Stimulated activated CD8-positive, alpha-beta memory T cell treated with anti-CD3 and anti-CD28 coated beads, Interleukin-4, amount 100 ng/mL, for 48 hours (primary cell): Measurements from ENCODE around the gene FARP1.
"Not testable (repeated sequence)": the region's sequence is repeated elsewhere in the genome, so short reads cannot be mapped to it uniquely, and the experiment has no call there.

Experiments
- DNase-seq: peaks from one replicate; pipeline ENCODE4 v3.0.0-alpha.2; 2020

FARP1 gene

DNA sequence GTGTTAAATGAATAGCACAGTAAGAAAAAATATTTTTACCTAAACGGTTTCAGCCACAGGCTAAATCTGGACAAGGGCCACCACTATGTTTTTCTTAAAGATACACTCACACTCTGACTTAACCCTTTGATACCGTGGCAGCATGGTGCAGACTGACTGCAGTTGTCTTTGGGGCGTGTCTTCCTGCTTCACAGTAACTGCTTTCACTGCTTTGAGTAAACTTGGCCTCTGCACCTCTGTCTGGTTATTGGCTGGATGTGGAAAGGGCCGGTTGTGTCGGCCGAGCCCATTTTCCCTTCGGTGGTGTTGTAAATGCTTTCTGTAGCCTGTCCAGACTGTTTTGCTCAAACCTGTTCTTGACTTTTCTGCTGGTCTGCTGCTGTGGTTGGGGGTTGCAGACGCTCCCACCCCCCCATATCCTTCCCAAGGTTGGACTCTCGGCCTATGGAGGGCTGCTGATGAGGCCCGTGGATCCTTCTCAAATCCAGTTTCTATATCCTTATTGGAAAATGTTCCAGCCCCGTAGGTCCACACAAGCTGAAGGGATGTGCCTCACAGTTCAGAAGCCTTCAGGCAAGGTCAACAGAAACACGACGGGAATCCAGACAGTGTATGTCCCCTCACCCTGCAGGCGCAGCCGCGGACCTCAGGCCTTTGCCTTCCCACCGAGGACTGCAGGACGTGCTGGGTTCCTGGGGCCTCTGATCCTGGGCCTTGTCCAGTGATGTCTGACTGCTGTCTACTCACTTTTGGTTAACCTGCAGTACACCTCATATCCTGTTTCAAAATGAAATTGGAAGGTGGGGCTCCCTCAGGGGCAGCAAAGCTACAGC lies 124.4 kb downstream of the FARP1 start:
- DNase-seq, result no peak

DNA sequence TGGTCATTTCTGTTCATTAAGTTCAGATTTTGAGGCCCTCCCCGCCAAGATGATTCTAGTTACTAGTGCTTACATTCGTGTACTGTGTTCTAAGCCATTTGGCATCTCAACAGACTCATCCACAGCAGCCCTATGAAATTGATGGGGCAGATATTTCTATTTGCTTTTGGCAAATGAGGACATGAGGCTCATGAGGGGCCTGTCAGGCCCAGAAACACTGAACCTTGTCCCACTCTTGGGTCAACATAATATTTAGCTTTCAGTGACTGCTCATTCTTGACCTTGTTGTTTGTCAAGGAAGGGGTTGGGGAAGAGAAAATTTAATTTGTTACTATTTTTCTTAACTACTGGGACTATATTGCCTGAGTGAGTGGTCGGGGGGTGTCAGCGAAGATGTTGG lies 126.5 kb downstream of the FARP1 start:
- no peak for DNase-seq

DNA sequence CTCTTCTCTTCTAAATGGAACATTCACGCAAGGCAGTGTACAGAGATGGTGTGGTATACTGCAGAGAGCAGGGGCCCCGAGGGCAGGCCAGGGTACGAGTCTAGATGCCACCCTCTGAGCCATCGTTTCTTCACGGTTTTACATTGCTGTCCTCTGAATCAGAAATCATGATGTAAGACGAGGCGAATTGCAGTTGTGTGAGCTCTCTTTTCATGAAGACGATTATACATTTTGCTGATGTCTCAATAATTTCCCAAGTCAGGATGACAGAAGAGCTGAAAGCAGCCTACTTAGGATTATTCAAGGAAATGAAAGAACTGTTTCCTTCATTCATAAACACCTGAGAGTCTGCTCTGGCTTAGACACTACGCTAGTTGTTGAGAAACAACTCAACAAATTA lies 127.9 kb downstream of the FARP1 start:
- DNase-seq, result no peak

DNA sequence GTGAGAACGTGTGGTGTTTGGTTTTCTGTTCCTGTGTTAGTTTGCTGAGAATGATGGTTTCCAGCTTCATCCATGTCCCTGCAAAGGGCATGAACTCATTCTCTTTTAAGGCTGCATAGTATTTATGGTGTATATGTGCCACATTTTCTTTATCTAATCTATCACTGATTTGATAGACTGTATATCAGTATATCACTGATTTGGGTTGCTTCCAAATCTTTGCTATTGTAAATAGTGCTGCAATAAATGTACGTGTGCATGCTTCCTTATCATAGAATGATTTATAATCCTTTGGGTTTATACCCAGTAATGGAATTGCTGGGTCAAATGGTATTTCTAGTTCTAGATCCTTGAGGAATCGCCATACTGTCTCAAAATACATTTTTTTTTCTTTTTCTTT lies 128.8 kb downstream of the FARP1 start:
- not testable (repeated sequence) for DNase-seq

DNA sequence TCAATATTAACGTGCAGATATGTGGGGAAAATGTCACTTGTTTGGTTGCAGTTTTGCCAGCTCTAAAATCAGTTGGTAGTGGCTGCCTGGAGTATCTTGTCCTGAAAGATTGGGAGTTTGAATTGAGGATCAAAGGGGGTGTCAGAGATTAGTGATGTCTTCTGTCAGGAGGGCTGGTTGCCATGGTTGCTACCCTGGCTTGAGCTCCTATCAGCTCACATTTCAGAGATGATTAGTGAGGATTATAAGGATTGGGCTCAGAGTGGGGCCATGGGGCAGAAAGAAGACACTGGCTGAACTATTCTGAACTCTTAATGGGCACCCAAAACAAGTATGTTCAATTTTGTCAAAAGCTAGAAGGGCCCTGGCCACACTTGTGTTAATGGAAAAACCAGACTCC lies 129.7 kb downstream of the FARP1 start:
- DNase-seq, result no peak

DNA sequence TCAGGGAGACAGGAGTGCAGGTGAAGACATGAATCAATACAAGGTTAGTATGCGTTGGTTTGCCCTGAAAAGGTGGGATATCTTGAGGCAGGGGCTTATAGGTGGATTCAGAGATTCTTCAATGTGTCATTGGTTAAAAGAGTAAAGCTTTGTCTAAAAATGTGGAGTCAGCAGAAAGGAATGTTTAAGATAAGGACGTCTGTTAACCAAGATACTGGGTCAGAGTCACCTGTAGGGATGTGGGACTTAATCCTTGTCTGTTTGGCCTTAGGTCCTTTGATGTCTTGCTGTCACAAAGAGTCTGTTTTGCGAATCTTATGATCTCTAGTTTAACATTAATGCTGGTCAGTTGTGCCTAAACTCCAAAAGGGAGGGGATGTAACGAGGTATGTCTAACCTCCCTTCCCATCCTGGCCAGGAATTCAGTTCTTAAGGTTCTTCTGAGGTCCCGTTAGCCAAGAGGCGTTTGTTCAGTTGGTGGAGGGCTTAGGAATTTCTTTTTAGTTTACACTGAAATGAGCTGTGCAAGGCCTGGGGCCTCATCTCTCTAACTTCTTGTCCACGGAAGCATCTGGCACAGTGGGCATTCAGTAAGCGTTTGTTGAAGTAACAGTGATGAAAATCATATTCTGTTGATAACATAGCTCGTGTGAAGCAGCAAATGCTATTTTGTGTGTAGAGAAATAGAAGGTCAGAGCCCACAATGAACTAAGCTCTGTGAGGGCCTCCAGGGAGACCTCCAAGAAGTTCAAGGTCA lies 130.4 kb downstream of the FARP1 start:
- no peak for DNase-seq

DNA sequence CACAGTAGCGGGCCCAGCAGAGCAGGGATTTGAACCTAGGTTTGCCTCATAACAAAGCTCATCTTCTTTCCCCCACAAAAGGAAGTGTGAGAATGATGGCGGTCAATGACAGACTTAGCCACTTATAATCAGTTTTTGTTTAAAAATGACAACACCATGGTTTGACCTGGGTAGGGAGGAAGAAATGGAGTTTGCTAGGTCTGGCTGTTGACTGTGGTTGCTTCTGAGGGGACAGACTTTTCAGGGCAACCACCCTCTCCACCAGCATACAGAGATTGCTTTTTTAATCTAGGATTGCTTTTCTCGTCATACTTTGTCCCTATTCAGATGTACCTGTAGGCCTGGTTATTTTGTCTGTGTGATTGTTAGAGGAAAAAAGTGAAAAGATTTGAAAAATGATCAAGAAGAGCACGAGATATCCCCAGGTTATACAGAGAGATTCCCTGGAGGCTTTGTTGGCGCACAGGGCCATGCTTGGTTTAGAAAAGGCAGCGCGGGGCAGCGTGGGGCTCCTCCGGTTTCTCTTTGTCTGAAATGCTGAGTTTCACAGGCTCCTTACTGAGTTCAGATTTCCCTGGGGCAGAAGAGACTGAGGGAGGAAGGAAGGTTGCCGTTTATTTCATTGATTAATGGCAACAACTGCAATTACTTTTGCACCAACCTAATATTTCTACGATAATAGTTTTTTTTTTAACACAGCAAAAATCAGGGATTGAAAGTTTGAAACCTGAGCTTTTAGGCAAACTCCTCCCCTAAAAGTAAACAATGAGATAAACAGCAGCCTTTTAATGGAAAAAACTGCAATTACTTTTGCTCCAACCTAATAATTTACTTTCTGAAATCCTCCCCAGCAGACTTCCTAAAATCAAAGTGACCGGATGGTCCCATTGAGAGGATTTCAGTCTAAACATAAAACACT lies 131.2 kb downstream of the FARP1 start:
- no peak for DNase-seq

DNA sequence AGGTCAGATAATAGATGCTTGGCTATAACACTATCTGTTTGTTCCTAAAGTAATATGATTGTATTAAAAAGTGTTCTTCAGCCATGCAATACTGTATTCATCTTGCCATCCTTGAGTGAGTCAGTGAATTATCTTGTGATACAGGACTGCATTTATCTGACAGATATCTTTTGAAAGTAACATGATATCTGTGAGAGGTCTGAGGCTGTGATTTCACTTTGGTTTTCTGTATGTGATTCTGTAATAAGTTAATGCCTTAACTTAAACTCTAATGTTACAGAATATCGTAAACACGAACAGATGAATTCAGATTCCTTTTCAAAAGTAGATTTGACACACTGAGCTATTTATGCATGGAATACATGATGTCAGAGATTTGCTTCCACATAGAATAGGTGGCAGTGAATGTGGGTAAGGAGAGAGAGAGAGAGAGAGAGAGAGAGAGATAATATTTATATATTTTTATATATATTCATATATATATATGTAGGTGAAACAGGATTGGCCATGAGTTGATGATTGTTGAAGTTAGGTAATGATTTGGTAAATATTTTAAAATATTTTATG lies 132.1 kb downstream of the FARP1 start:
- no peak for DNase-seq

DNA sequence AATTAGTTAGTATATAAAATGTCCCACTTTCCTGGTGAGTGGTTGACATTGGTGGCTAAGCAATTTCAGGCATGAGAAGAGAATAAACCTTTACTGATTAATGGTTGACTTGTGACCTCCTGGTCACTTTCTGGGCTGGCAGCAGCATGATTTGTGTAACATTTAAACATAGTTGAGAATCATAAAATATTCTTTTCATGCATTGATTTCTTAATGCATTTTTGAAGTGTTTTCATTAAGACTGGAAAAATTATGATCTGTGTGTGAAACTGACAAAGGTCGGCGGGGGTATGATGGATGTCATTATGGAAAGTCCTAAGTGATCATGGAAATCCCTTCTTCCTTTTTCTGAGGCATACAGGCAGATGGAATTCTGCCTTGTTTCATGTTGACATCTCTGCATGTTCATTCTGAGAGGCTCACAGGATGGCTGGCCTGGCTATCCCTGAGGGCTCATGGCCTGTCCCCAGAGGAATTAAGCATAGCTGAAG lies 132.8 kb downstream of the FARP1 start:
- no peak for DNase-seq

DNA sequence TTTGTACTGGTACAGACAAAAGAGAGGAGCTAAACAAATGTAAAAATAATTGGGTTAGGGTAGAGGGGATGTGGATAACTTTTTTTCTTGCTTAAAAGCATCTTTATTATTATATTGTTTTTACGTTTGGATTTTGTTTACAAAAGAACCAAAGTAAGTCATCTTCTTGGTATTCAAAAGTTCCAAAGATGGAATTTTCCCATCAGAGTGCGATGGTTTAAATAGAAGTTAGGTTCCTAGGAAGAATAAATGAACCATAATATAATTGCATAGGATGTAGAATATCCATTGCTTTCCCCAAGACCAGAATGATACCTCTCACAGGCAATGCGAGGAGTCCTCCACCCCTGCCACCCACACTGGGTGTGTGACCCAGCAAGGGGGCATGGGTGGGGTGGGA lies 133.6 kb downstream of the FARP1 start:
- DNase-seq, result no peak

DNA sequence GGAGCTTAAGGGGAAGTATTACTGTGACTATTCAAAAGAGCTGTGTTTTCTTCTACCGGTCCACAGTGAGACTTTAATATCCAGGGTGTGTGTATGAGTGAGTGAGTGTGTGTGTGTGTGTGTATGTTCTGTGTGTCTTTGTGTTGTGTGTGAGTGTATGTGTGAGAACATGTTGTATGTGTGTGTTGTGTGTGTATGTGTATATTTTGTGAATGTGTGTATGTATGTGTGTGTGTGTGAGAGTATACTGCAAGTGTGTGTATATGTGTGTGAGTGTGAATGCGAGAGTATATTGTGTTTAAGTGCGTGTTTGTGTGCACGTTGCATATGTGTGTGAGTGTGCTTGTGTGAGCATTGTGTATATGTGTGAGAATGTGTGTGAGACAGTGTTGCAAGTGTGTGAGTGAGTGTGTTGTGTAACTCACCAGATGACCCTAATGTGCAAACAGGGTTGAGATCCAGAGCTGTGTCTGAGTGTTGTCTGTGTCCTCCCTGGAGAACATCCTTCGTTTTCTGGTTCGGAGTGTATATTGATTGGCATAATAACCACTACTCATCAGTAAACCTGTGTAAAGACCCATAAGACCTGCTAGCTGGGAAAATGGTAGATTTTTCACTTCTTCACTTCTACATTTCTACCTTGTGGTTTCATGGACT lies 135.3 kb downstream of the FARP1 start:
- DNase-seq, result no peak

DNA sequence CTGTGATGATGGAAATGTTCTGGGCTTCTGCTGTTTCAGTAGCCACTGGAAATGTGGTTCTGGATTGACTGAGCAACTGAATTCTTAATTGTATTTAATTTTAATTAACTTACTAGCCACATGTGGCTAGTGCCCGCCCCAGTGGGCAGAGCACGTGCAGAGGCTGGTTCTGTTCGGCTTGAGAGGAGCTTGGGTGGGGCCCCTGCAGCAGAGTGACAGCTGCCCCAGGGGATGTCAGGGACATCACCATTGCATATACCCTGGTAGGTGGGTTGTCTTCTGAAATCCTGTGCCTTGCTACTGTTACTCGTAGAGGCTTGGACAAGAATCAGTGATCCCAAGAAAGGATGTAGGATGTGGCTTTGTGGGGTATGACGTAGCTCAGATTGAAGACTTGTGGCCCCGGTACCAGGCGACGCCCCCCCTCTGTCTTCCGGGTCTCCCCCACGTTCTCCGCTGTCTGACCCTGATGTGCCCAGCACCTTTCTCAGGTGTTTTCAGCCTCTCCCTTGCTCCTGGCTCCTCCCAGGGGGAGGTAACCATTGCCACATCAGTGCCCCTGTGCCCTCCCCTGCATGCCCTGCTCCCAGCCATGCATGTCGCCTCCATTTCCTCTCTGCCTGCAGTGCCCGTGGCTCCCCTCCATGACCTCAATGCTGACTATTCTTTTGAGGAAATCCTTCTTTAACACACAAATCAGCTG lies 136.7 kb downstream of the FARP1 start:
- DNase-seq, result no peak

DNA sequence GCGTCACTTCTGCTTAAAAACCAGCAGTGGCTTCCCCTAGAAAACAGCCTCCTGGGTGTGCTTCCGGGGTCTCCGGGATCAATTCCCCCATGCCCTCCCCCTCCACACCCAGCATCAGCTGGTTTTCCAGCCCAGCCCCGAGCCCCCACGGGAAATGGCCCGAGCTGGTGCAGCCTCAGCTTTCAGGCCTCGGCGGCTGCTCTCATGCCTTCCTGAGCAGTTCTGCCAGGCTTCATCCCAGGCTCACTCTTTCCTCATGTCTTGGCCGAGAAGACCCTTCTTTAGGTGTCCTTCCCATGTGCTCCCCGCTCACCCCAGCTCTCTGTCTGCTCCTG lies 137.2 kb downstream of the FARP1 start:
- DNase-seq, result no peak

DNA sequence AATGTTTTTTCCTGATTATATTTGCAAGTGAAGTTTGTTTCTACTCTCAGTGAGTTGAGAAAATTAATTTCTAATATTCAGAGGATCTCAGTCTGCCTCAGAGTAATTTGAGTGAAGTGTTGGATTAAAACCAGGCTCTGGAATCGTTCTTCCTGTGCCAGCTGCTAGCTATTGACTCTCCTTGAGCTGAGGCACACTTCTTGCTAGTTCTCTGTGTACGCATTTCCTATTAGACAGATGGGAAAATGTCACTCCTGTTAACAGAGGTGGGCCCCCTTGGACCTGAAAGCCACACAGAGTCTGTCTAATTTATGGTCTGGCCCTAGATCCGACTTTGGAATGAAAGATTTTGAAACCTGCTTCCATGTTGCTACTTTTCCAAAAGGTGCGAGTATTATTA lies 141.8 kb downstream of the FARP1 start:
- DNase-seq, result no peak

DNA sequence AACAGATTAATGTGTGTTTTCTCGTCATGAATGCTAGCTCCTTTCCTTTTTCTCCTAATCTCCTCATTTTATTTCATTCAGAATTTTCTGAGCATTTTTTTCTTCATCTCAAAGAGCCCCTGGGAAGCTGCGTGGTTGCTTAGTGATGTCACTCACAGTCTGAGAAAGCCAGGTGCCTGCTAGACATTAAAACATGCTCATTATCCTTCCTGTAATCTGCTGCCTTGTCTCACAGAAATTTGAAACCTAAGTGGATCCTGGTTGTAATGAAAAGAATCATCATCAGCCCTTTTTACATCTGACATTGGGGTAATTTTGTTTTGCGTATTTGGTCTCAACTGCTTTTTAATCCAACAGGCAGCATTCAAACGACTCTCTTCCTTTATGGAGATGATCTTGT lies 142.4 kb downstream of the FARP1 start:
- no peak for DNase-seq

DNA sequence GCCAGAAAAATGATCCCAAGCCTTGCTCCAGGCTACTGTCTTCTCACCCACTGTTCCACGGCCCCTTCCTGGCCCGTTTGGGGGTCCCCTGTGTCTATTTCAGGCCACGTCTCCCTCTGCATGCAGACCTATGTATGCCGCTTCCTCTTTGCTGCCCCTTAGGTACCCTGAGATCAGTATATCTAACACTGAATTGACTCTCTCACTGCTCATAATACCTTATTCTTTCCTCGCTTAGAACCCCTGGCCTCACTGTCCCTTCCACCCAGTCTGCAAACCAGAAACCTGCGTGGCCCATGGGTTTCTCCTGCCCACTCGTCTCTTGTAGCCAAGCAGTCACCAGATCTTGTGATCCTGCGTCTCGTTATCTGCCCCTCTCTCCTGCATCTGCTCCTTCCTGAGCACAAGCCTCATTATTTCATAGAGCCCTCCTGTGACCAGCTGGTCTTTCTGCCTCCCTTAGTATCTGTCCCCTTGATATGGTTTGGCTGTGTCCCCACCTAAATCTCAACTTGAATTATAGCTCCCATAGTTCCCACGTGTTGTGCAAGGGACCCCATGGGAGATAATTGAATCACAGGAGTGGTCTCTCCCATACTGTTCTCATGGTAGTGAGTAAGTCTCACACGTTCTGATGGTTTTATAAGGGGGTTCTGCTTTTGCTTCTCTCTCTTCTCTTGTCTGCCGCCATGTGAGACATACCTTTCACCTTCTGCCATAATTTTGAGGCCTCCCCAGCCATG lies 143.1 kb downstream of the FARP1 start:
- DNase-seq, result no peak

DNA sequence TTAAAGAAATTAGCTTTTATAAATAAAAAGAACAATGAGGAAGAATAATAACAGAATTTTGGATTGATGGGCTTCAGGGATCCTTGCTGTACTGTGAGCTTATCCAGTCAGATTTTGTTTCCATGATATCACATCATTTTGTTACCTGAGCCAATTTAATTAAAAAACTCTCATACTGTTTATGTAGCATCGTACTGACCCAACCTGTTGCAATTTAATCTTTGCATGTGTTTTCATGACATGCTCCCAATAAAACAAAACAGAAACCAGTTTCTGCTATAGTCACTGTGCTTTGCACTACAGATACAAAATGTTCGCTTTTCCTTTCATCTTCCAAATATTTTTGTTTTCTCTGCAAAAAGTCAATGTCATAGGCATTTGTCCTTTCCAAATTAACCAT lies 143.9 kb downstream of the FARP1 start:
- DNase-seq, result no peak

DNA sequence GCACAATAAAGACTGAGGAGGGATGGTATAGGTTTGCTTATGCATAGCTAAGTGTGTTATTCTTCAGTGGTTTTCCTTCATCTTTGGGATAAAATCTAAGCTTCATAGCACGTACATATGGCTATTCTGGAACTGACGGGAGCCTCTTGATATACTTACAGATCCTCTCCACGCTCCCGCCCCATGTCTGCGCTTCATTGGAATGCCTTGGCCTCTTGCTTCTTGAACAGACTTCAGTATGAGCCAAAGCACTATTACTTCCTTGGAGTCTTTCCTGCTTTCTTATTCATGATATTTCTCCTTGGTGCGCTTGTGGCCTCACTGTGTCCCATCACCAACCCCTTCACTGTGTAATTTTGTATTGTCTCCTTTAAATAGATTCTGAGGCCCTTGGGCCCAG lies 145.3 kb downstream of the FARP1 start:
- no peak for DNase-seq

DNA sequence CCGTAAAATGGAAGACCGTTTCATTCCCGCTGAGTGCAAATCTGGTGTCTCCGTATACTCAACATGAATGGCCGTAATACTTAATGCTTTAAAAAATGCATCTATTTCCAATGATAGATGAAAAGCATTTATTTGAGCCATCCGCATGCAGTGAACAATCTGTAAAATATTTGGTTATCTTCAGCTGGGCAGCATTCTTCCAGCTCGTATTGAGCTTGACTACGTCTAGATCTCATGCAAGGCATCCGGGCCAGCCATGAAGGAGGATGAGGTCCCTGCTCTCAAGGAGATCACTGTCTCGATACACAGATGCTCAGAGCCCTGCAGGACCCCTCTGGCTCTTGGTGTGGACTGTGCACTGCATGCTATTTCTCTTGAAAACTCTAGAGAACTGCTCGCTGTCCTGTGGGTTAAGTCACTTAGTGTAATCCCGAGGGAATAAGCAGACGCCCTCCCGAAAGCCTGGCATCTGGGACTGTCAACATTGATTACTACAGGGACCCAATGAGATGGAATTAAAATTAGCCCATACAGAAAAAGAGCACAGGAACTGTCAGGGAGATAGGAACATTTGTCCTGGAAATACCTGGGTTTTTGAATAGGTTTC lies 146.5 kb downstream of the FARP1 start:
- no peak for DNase-seq

DNA sequence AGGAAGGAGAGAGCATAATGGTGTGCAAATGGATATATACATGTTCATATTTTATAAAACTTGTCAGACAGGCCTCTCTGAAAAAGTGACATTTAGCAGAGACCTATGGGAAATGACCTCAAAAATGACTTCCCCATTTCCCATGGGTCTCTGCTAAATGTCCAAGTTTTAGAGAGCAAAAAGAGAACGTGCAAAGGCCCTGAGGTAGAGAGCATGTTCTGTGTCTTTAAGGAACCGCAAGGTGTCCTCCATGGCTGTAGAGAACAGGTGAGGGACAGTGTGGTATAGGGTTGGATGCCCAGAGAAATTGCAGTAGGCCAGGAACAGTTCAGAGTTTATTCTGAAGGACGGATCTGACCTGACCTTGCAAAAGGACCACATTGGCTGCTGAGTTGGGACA lies 147.4 kb downstream of the FARP1 start:
- no peak for DNase-seq

DNA sequence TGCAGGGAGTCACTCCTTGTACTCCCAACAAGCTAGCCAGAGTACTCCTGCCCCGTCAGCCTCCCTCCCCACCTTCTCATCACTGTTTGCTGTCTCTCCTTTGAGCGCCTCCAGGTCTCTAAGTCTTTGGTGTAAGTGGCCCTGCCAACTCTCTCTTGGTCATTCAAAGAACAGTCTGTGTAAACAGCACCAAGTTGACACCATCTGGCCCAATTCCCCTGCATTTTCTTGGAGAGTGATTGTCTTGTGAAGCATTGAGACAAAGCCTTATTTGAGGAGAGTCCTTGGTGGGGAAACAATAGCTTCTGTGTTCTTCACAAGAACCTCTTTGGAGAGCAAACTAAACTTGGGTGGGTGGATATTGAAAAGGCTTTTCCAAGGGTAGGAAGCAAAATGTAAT lies 148.8 kb downstream of the FARP1 start:
- DNase-seq, result no peak
